ENCODE data around the gene KNOP1.
A peak's percentile ranks its signal among the peaks of the same experiment; 100 is the strongest.

Gene KNOP1

GRCh38 chr16:19717741-19718623, at the start of gene KNOP1, which contains the start of gene IQCK:
TSS of gene KNOP1 (minus strand) at chr16:19718227. CDS start at chr16:19715035, 3,192 bp downstream.
TSS of gene IQCK (plus strand) at chr16:19718271. CDS start at chr16:19718307, 36 bp downstream.
- peak; percentile 82 to 88 for DNase-seq

GRCh38 chr16:19767497-19767896, 49.5 kb upstream of the KNOP1 start:
- DNase-seq = no peak

- DNase-seq = no peak
Measured at GRCh38 chr16:19766988-19767387, 49.0 kb upstream of the KNOP1 start.

- DNase-seq = no peak
Measured at GRCh38 chr16:19766554-19766884, 48.5 kb upstream of the KNOP1 start.

- no peak for DNase-seq
Measured at GRCh38 chr16:19765860-19766553, 48.0 kb upstream of the KNOP1 start.

GRCh38 chr16:19760356-19761060, 42.5 kb upstream of the KNOP1 start:
- no peak for DNase-seq

- no peak for DNase-seq
Measured at GRCh38 chr16:19757762-19758595, 40.0 kb upstream of the KNOP1 start.

- no peak for DNase-seq
Measured at GRCh38 chr16:19757026-19757425, 39.0 kb upstream of the KNOP1 start.

- no peak for DNase-seq
Measured at GRCh38 chr16:19755268-19755667, 37.2 kb upstream of the KNOP1 start.

- DNase-seq = no peak
Measured at GRCh38 chr16:19754644-19755036, 36.6 kb upstream of the KNOP1 start.

- no peak for DNase-seq
Measured at GRCh38 chr16:19753815-19754643, 36.0 kb upstream of the KNOP1 start.

- no peak for DNase-seq
Measured at GRCh38 chr16:19751478-19752385, 33.7 kb upstream of the KNOP1 start.

- DNase-seq = no peak
Measured at GRCh38 chr16:19749571-19750080, 31.6 kb upstream of the KNOP1 start.

- no peak for DNase-seq
Measured at GRCh38 chr16:19748389-19749168, 30.6 kb upstream of the KNOP1 start.

GRCh38 chr16:19746561-19746960, 28.5 kb upstream of the KNOP1 start:
- DNase-seq = no peak

GRCh38 chr16:19745286-19746010, 27.4 kb upstream of the KNOP1 start:
- no peak for DNase-seq

GRCh38 chr16:19744670-19745069, 26.6 kb upstream of the KNOP1 start:
- no peak for DNase-seq

- DNase-seq = no peak
Measured at GRCh38 chr16:19743816-19744159, 25.8 kb upstream of the KNOP1 start.

GRCh38 chr16:19741354-19741753, 23.3 kb upstream of the KNOP1 start:
- DNase-seq = no peak

Measured in activated CD4-positive, alpha-beta T cell treated with anti-CD3 and anti-CD28 coated beads, Interleukin-2, amount 50 U/mL, for 4 hours (primary cell).